A673 (cell line): ENCODE data around the gene PIK3CD. TPM values are rescaled to one million over a fixed set of nuclear protein-coding genes. Genes with fewer than 3 reads are reported as not detected.

Source experiments
- BruUV-seq: library from RNA; stranded (reverse); fragments of 400-500 nt; replicated peaks from 2 replicates; lab custom pipeline; 2021; lab: Mats Ljungman, UMichigan
- CTCF ChIA-PET: fragments of 300-600 bp; sonication (Branson Sonifier 250); formaldehyde crosslinking; loops from one replicate; lab custom pipeline; 2022; ENCODE audit warnings: antibody characterized with exemption; lab: Charles Lee
- POLR2A ChIA-PET: fragments of 300-600 bp; sonication (Branson Sonifier 250); formaldehyde crosslinking; loops from one replicate; lab custom pipeline; 2022; ENCODE audit warnings: antibody characterized with exemption; ENCODE audit not compliant: low non-redundant PET; lab: Charles Lee
- DNase-seq: peaks from one replicate; pipeline ENCODE4 v3.0.0-alpha.2; 2015; ENCODE audit warnings: low spot score
- H3K27ac ChIP-seq: fragments of 200-600 bp; sonication (generic); 2 replicates; pipeline ENCODE4 v1.5.1; 2016; ENCODE audit warnings: mixed run types, low read depth, mild to moderate bottlenecking, mixed read lengths, antibody characterized with exemption, low read length; ENCODE audit not compliant: poor library complexity, severe bottlenecking
- H3K27me3 ChIP-seq: fragments of 200-600 bp; sonication (generic); replicated peaks from 2 replicates; pipeline ENCODE4 v1.6.1; 2017; ENCODE audit warnings: mixed run types, low read depth, mild to moderate bottlenecking, mixed read lengths, antibody characterized with exemption, low read length; ENCODE audit not compliant: insufficient read depth, poor library complexity
- H3K36me3 ChIP-seq: fragments of 200-600 bp; sonication (generic); 2 replicates; pipeline ENCODE4 v1.6.1; 2016; ENCODE audit warnings: mixed run types, mild to moderate bottlenecking, mixed read lengths, antibody characterized with exemption, low read length; ENCODE audit not compliant: insufficient read depth, poor library complexity, severe bottlenecking
- H3K4me1 ChIP-seq: fragments of 200-600 bp; sonication (generic); 2 replicates; pipeline ENCODE4 v1.6.1; 2017; ENCODE audit warnings: mixed run types, mild to moderate bottlenecking, mixed read lengths, antibody characterized with exemption, low read length; ENCODE audit not compliant: insufficient read depth, poor library complexity, severe bottlenecking
- H3K4me3 ChIP-seq: fragments of 200-600 bp; sonication (generic); 2 replicates; pipeline ENCODE4 v1.5.1; 2016; ENCODE audit warnings: low read depth, mixed run types, mild to moderate bottlenecking, mixed read lengths, low read length; ENCODE audit not compliant: poor library complexity, severe bottlenecking
- H3K9me3 ChIP-seq: fragments of 200-600 bp; sonication (generic); 2 replicates; pipeline ENCODE4 v1.6.1; 2016; ENCODE audit warnings: mixed run types, low read depth, mild to moderate bottlenecking, mixed read lengths, antibody characterized with exemption, low read length; ENCODE audit not compliant: poor library complexity, severe bottlenecking
- EZH2 ChIP-seq: fragments of 200-600 bp; sonication (generic); IDR thresholded peaks from 2 replicates; pipeline ENCODE4 v1.6.1; 2017; ENCODE audit warnings: borderline replicate concordance, low read depth, mild to moderate bottlenecking, mixed read lengths, antibody characterized with exemption, low read length; ENCODE audit not compliant: poor library complexity, severe bottlenecking
- intact Hi-C: fragments of 100-400 bp; cut with micrococcal nuclease; formaldehyde crosslinking; loops from one replicate; pipeline ENCODE4 v1.10.0; 2022; ENCODE audit not compliant: unreplicated experiment
- total RNA-seq: library from RNA; stranded (reverse); gene quantifications from 2 replicates; pipeline ENCODE4 v1.2.3, GENCODE V29; 2021
- TF ChIP-seq, protein P1 (sequence below): fragments of 300-800, 200-600 bp; sonication (generic); conservative IDR thresholded peaks from 2 replicates; pipeline ENCODE4 v1.5.1; 2017; ENCODE audit warnings: low read depth, mild to moderate bottlenecking, antibody characterized with exemption, low read length, moderate library complexity, mixed read lengths

The PIK3CD gene
- total RNA-seq, 1 experiment from 2014 or later, result 2.1 TPM

DNA sequence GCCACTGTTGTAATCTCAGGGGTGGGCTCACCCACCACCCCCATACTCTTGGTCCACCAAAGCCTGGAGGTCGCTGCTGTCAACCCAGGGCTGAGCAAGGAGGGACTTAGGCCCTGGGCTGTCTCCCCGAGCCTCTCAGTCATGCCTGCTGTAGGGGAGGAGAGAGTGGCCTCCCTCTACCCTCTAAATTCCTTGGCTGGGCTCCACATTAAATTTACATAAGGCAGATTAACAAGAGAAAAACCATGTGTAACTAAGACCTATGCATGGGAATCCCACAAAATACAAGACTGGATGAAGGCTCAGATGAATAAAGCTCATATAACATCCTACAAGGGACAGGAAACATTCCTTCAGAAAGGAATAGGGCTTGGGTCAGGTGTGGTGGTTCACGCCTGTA is 1.8 kb upstream of the PIK3CD start:
- H3K36me3 ChIP-seq, result no peaks in the 10 kb centered on the region
- H3K27ac ChIP-seq, result no peak overlapping the region
- no peak for TF ChIP-seq EZH2
- TF ChIP-seq, protein P1, sequence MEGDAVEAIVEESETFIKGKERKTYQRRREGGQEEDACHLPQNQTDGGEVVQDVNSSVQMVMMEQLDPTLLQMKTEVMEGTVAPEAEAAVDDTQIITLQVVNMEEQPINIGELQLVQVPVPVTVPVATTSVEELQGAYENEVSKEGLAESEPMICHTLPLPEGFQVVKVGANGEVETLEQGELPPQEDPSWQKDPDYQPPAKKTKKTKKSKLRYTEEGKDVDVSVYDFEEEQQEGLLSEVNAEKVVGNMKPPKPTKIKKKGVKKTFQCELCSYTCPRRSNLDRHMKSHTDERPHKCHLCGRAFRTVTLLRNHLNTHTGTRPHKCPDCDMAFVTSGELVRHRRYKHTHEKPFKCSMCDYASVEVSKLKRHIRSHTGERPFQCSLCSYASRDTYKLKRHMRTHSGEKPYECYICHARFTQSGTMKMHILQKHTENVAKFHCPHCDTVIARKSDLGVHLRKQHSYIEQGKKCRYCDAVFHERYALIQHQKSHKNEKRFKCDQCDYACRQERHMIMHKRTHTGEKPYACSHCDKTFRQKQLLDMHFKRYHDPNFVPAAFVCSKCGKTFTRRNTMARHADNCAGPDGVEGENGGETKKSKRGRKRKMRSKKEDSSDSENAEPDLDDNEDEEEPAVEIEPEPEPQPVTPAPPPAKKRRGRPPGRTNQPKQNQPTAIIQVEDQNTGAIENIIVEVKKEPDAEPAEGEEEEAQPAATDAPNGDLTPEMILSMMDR, result no peak
- H3K4me3 ChIP-seq, result no peak overlapping the region
- BruUV-seq, result no TSS peak
- peaks cover 41% of the 10 kb centered on the region for H3K27me3 ChIP-seq
- H3K4me1 ChIP-seq, result peaks cover 20% of the 10 kb centered on the region
- ChIA-PET POLR2A (no interaction called here), CTCF (no interaction called here)
- H3K9me3 ChIP-seq, result no peaks in the 10 kb centered on the region
- DNase-seq, result no peak
- intact Hi-C loops, result no loop called here

DNA sequence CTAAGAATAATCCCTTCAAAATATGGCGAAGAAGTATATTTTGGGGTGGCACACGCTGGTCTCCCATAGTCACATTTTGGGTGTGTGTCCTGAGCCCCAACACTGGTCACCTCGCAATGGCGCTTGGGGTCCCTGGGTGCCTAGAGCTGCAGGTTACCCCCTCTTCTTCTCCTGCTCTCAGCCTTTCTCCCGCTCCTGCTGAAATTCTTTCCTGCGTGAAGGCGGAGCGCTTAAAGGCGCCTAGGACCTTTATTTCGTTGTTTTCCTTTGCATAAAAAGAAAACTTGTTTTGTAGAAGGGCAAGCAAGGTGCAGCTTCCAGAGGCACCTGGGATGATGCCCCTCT is 339 bp upstream of the PIK3CD start:
- intact Hi-C loops, result no loop called here
- BruUV-seq, result no TSS peak
- peak overlapping the region; percentile 38 for H3K4me3 ChIP-seq
- H3K9me3 ChIP-seq, result no peaks in the 10 kb centered on the region
- H3K27ac ChIP-seq, result no peak overlapping the region
- no peak for DNase-seq
- peaks cover 41% of the 10 kb centered on the region for H3K27me3 ChIP-seq
- ChIA-PET POLR2A (no interaction called here), CTCF (interaction anchor here (0.7 kb wide), 1 partner anchor 334 kb away, joined by 4 read pairs; no protein-coding TSS in a partner anchor)
- H3K4me1 ChIP-seq, result peaks cover 20% of the 10 kb centered on the region
- no peak for TF ChIP-seq EZH2
- H3K36me3 ChIP-seq, result no peaks in the 10 kb centered on the region

DNA sequence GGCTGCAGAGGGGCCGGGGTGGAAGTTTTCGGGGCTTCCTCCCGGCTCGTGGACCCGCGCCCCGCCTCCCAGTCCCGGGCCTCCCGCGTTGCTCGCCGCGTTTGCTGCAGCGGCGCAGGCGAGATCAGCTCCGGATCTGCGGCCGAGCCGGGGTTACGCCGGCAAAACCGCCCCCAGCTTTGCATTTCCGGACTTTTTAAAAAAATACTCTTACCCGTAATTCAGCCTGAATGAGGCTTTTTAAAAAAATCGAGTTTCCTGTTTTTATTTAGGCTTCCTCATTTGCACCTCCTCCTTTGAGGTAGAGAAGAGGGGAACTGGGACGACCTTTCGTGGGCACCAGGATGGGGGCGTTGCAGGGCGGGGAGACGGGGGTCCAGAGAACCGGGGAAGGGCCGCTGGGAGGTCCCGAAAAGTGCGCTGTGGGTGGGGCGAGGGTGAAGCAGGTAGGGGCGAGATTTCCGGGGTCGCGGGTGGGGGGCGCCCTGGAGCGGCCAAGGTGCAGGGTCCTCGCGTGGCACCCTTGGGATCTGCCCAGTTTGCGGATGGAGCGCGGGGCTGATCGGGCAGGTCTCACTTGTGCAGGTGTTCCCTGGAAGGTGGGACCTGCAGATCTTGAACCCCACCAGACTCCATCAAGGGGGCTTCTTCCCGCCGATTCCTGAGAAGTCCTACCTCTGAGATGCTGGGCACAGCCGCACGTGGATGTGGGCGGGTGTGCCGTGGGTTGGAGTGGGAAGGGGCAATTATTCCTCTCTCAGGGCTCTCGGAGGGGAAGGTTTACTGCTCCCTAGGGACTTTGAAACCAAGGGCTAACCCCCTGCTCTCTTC is 1.1 kb downstream of the PIK3CD start:
- POLR2A ChIA-PET, result no interaction called here
- peak; percentile 30 for TF ChIP-seq EZH2
- TF ChIP-seq, protein P1, result no peak
- CTCF ChIA-PET, result interaction anchor here (0.7 kb wide), 1 partner anchor 195 kb away, joined by 5 read pairs; no protein-coding TSS in a partner anchor

More for the DNA sequence above, 1.1 kb downstream of the PIK3CD start:
- Histone ChIP-seq H3K9me3 (no peaks in the 10 kb centered on the region), H3K27me3 (peaks cover 41% of the 10 kb centered on the region), H3K4me1 (peaks cover 20% of the 10 kb centered on the region), H3K4me3 (peak overlapping the region; percentile 38), H3K36me3 (no peaks in the 10 kb centered on the region), H3K27ac (no peak overlapping the region)
- no TSS peak for BruUV-seq
- DNase-seq, result no peak
- intact Hi-C loops, result no loop called here
